ENCODE results near the gene FBXO8.

Gene FBXO8

DNA sequence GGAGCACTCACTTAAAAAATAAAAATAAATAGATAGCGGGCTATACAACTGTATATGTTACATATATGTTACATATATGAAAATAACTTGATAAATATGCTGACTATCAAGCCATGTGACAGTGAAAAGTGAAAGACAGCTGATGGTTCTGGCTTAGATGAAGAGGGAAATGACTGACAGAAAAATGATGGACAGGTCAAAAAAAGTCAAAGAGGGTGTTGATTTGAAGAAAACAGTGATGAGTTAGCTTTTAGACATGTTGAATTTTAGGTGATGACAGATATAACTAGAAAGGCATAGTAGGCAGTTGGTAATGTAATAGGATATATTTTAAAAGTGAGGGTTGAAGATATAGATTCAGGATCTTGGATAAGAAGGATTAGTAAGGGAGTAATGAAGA is 37.8 kb downstream of the FBXO8 start:
- no peak for DNase-seq (ENCODE audit: low read depth in 2 of 2)

DNA sequence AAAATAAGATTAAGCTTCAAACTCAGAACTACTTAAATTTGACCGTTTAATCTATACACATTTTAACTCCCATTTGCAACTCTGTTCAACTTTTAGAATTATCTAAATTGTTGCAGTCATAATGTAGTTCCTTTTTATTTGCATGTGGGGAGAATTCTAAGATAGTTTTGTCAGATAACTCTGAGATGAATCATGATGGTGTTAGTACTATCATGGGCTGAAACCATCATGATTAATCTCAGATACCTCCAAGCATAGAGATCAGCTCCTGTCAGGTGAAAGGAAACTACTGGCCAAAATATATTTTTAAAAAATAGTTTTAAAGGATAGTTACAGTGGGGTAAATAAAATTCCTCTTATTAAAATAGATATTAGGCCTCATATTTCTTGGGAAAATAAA is 39.0 kb downstream of the FBXO8 start:
- no peak for DNase-seq (ENCODE audit: low read depth in 2 of 2)

DNA sequence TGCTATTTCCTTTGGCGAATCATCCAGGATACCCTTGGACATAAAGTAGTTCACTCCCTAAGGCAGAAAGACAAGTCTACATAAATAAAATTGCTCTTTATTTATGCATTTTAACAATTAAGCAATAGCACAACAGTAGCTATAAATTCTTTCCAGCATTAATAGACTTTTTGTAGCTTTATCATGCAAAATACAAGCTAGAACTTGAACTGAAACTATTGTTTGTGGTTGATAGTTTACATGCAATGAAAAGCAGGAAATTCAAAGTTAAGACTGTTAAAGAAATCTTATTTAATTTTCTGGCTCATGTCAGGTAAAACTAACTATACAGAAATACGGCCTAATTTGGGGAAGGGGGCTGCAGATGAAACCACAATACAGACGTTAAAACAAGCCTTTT is 42.3 kb downstream of the FBXO8 start:
- no peak for DNase-seq (ENCODE audit: low read depth in 2 of 2)

DNA sequence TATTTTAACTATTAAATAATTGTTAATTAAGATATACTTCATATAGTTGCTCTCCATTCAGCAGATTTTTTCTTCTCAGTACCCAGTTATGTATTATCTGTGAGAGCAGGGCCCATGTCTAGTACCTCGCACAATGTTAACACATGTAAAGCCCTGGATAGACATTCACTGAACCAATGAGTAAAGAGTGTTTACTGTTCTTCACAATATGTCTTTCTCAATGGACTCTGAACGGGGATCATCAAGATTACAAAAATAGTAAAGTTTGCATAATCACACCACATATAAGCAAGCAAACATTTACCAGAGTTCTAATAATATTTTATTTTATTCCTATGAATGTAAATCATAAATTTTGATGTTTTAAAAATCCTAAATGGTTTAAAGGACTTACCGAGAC is 47.1 kb downstream of the FBXO8 start:
- DNase-seq (ENCODE audit: low read depth in 2 of 2) = no peak

DNA sequence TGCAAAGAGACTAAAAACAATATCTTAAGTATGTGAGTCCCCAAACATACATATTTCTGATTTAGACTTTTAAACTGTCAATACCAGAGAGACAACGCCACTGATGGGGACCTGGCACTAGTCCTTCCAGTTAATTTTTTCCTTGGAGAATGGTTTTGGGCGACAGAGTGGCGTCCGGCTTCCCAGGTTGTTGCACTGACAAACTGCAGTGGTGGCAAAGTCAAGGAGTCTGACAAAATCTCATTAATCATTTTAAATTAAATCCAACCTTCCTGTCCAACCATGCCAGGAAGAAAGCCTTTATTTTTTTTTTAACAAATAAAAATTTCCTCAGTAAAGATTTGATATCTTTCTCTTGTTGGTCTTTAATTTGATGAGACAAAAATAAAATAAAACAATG is 52.8 kb downstream of the FBXO8 start:
- DNase-seq (ENCODE audit: low read depth in 2 of 2) = no peak

DNA sequence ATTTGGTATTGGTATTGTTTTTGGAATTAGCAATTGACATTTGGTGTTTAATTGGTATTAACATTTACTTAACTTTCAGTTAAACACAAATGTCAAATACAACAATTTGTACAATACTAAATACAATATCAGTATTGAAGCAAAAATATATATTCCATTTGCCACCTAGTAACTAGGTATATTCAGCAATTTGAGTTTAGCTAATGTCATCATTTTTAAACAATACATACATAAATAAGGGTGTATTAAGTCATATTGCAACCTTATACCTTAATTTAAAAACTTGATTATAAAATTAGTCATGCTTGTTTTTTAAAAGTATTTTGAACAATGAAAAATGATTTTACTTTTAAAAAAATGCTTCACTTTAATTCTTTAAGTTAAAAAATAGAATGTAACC is 53.3 kb downstream of the FBXO8 start:
- no peak for DNase-seq (ENCODE audit: low read depth in 2 of 2)

DNA sequence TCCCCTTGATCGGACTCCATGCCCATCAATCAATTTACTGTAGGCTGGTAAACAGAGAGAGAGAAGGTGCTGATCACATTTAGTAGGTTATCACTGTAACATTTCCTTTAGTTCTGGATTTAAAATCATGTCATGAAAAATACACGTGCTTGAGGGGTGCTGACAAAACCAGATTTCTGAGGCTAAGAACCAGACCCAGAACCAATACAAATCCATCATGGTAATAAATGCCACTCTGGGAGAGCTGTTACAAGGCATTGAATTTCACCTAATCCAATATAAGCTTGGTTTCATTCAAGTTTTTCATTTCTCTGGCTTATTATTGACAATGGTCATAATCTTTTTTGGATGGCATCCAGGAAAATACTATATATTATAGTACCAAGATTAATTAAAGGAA is 54.5 kb downstream of the FBXO8 start:
- DNase-seq (ENCODE audit: low read depth in 2 of 2) = no peak

DNA sequence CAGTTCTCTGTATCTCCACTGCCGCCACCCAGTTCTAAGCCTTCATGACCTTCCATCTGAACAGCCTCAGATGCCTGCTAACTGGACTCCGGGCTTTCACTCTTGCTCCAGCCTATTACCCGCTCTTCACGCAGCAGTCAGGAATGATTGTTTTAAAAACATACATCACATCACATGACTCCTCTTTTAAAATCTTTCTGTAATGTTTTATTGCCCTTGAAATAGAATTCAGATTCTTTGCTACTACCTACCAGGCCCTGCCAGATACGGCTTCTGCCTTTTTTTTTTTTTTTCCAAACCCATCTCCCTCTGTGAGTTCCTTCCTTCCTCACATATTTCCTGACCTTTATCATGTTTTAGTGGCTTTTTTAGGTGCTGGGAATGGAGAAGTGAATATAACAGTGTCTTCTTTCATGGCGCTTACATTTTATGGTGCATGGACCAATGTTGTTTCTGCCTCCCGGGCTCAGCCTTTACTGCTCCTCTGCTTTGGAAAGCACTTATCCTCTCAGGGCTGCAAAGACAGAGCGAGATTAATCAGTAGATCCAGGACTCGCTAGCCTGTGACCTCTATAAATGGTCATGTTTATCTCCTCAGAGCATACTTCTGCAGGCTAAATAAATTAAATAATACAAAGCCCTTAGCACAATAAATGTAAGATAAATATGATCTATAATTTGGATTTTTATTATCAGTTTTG is 58.0 kb downstream of the FBXO8 start:
- DNase-seq (ENCODE audit: low read depth in 2 of 2) = no peak

DNA sequence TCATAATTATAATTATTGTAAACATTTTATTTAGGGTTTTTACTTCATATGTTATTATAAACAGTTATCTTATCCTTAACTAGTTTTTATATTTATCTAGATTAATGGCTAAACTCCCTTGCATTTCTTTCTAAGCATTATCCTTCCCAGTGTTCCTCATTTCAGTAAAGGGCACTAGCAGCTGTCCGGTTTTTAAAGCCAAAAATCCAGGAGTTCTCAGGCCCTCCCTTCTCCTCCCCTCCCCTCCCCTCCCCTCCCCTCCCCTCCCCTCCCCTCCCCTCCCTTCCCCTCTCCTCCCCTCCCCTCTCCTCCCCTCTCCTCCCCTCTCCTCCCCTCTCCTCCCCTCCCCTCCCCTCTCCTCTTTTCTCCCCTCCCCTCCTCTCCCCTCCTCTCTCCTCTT is 58.9 kb downstream of the FBXO8 start:
- no peak for DNase-seq (ENCODE audit: low read depth in 2 of 2)

DNA sequence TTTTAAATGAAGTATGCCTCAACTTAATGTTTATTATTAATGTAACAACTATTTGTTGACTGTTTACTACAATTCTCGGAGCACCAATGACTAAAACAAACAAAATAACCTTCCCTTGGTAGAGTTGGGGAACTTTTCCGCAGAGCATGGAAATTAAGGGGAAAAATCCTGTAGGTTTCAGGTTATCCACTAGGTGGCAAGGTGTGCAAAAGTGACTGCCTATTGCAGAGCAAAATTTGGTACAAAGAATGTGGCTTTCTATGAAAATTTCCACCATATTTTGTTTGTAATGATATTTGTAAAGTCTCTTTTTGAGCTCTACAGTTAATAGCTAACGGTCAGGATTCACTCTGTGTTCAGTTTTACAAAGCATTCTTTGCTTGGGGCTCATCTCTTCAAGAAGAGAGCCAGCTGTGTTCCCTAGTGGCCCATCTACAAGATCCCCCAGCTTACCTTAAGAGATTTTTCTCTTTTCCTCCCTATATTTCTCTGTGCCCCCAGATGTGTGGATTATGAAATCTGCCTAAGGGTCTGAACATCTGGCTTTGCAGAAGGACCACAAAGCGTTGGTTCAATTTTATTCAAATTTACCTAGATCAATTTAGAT is 61.1 kb downstream of the FBXO8 start:
- DNase-seq (ENCODE audit: low read depth in 2 of 2) = no peak

DNA sequence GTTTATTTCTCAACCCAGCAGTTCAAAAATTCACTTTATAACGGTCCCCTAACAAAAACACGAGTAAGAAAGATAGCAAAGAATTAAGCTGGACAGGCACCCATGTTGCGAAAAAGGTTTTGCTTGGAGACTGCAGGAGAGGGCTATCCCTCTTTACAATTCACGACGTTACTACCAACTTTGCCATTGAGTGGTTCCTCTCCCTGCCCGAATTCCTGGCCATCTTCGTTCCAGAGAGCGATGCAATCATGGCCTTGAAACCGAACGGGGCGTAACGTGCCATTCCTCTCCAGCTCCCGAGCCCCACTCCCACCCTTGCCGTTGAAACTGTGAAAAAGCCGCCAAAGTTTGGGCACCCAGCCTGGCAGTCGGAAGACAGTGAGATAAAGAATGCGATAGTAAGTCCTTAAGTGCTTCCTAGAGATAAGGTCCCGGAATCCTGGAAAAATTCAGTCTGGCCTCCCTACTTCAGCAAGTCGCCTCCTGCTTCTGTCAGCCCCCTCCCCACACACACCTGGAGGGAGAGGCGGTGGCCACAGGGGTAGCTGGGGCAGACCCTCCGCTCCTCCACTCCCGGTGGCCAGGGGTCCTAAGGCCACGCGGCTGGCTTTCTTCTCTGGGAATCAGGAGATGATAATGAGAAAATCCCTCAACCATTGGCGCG is 65.2 kb downstream of the FBXO8 start:
- no peak for DNase-seq (ENCODE audit: low read depth in 2 of 2)

DNA sequence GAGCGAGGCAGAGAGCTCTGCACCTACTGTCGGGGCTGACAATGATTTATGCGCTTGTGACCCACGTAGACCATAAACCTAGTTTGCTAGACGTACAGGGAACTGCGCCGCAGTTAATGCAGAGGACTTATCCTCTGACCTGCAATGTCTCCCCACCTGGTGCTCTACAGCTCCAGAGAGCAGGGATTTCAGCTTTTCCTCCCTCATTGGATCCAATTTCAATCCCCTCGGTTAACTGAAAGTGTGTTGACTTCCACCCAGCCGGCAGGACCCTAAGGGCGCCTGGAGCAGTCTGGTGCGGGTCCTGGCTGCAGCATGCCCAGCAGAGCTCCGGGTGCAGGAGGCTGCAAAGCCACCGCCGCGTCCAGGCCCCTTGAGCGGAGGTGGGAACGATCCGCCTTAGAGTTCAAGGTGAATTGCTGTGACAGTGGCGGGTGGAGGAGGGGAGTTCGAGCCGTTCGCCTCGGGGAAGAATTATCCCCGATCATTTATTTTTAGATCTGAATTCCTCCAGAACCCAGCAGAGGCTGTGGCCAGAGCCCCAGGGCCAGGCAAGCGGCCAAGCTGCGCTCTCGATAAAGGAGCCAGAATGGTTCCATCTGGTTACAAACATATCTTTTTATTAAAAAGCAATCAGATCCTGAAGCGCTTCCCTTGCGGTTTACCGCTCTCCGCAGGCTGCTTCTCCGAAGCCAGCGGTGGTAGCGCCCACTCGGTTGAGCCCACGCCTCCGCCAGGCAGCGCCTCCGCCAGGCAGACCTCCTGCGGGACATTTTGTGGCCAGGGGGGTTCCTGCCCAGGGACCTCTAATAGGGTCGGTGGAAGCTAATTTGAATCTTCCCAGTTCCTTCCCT is 66.0 kb downstream of the FBXO8 start:
- peak in 1 of 2 donors; percentile 9 for DNase-seq (ENCODE audit: low read depth in 2 of 2)

DNA sequence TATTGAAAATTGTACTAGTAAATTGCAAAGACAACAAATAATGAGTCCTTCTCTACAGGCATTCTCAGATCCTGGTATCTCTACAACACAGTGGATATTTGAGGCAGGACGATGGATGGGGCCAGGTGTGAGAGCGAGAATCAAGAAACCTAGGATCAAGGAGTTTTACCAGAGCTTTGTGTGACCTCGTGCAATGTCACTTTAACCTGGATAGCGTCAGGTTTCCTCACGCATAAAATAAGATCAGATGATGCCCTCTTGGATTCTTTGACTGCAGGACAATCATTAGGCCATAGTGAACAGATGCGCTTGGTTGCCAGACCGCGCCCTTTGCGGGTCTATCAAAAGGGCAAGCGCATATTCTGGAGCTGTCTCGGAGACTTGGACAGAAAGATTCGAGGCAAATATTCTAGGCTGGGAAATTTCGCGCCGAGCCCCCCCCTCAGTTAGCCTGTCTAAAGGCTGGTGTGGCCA is 66.6 kb downstream of the FBXO8 start:
- DNase-seq (ENCODE audit: low read depth in 2 of 2) = no peak

DNA sequence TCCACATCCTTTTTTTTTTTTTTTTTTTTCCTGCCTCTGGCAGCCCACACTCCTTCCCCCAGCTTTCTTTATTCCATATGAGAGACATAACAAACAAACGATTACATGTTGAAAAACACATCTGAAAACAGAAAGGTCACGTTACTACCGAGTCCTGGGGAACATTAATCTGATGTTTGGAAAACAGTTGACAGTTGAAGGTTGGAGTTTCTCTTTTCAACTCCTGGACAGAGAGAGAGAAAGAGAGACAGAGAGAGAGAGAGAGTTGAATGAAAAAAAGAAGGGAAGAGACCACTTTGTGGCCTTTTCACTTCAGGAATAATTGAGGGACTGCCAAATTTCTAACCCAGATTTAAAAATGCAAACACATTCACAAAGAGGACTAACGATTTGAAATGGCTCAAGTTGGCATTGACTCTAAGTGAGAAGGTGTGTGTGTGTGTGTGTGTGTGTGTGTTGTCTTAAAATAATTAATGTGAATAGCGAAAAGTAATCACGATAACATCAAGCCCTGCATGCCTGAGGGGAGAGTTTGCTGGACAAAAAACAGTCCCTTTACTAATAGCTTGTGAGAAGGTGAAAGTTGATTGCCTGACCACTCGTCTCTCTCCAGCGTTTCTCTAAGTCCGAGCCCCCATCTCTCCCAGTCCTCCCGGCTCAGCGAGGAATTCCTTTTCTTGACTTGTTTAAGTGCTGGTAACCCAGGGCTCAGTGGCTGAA is 67.3 kb downstream of the FBXO8 start:
- DNase-seq (ENCODE audit: low read depth in 2 of 2) = no peak

DNA sequence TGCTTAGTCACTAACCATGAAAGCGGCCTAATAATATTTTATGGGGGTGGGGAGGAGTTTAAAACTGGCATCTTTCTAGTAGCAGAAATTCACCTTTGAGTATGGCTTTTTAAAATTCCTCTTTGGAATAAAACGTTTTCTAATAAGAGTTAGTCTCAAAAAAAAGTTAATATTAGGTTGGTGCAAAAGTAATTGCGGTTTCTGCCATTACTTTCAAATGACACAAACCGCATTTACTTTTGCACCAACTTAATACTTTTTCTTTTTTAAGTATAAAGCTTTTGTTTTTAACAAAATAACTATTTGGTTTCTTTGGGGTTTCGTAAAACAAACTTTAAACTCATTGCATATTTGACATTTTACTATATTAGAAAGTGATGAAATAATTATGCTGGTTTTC is 68.4 kb downstream of the FBXO8 start:
- DNase-seq (ENCODE audit: low read depth in 2 of 2) = no peak

DNA sequence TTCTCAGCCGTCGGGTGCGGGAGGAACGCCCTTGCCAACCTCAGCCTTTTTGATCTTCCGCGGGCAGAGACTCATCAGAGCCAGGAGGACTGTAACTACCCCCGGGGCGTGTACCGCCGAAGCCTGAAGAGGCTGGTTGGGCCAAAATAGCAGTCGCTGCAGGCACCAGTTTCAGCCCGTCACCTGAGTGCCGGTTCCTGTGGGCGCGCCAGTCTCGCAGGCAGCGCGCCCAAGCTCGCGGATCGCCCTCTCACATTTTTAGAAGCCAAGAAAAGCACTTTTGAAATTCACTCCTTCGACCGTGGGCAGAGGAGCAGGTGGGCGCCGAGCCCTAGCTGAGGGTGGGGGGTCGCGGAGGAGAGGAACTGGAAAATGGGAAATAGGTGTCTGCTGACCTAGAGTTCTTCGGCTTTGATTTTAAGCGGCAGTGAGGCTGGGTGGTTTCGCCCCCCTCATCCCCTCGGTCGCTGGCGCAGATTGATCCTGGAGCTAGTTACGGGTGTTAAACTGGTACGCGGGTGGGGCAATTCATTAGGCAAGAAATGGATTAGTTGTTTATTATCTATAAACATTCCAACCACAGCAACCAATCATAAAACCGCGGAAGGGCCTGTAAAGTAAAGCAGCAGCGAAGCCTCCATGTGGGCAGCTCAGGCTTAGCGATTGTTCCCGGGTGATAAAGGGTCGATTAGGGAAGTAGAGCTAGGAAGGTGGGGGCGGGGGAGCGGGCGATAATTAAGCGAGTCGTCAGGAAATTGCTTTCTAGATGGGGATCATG is 69.2 kb downstream of the FBXO8 start:
- DNase-seq (ENCODE audit: low read depth in 2 of 2) = no peak

DNA sequence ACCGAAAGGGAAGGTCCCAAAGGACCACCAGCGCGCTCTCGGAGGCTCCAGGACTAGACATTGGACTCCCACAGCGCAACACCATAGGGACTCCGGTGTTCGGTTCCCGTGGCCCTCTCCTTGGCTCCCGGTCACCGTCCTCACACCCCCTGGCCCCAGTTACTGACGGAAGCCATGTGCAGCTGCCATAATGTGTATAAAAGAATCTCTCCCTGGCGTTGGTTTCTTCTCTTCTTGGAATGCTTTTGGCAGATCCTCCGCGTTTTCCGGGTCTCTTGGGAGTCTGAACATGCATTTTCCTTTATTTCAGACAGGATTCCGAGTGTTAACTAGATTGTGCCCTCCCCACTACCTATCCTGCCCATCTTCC is 69.8 kb downstream of the FBXO8 start:
- no peak for DNase-seq (ENCODE audit: low read depth in 2 of 2)

DNA sequence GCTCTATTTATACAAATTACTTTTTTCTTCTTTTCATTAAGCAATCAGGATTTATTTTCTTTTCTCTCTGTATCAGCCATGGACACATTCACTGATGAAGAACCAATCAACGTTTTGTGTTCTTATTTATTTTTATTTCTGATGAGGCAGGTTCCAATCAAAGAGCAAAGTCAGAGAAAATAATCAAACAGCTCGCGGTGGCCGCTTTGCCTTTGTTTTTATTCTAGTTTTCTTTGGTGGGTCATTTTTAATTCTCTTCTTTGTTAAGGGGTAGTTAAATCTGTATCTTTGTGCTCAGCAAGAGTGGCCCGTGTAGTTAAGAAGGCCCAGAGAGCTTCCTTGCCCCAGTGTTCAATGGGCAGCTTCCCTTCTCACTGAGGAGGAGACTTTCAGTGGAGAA is 71.4 kb downstream of the FBXO8 start:
- no peak for DNase-seq (ENCODE audit: low read depth in 2 of 2)

DNA sequence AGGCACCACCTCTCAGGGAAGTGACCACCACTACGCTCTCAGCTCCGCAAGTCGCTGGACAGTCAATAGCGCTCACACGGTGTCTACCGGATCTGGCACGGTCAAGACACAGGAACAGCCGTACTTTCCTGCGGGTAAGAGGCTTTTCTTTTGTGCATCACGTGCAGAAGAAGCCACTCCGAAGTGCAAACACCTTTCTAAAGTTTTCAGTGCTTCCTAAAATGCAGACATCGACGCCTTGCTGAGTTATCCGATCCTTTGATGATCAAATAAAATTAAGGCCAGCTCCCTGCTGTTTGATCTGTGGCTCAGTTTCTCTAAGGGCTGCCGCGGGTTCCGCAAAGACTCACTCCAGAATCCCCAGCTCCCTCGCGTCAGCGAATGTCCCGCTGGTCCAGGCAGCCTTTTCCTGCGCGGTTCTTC is 71.8 kb downstream of the FBXO8 start:
- no peak for DNase-seq (ENCODE audit: low read depth in 2 of 2)

DNA sequence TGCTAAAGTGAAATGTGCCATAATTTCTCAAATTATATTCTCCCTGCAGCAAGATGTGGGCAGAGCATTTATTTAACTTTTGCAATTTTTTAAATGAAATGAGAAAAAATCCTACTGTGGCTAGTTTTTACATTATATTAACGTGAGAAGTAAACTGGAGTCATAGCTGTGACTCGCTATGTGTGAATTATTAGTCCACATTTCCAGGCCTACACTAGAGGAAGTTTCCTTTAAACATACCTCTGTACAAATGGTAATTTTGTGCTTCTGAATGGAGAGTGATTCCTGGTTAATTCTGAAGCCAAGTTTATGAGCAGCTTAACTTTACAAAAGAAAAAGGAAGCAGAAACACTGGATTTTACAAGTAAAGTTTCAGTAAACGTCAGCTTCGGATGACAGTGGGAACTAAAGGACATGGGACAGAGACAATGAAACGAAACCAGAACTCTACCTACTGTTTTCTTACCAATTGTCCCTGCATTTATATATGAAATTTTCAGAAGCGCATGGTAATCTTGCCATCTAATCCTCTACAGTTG is 72.4 kb downstream of the FBXO8 start:
- no peak for DNase-seq (ENCODE audit: low read depth in 2 of 2)

DNA sequence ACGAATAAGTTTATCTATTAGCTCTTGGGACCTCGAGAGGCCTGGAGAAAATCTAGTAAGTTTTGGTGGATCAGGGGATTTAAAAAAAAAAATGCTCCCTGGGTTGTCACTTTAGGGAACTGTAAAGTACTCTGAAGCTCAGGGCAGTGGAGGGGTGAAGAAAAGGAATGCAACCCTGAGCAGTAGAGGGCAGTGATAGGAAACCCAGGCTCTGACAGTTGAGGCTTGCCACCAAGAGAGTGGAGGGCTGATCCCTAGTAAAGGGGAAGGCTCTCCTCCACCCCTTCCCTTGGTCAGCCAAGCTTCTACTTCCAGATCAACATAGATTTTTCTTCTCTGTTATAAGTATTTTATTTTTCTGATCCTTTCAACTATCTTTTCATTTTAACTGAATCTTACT is 73.1 kb downstream of the FBXO8 start:
- no peak for DNase-seq (ENCODE audit: low read depth in 2 of 2)

Data from stimulated activated CD8-positive, alpha-beta memory T cell treated with anti-CD3 and anti-CD28 coated beads, Interleukin-7, amount 100 ng/mL, for 4 hours (primary cell).